Panc1 (cell line): Measurements from ENCODE around the gene COL27A1.

Source experiments
- POLR2AphosphoS5 ChIP-seq: IDR thresholded peaks from 2 replicates; pipeline ENCODE4 v1.6.1; 2012; ENCODE audit warnings: mild to moderate bottlenecking, low read depth, low read length, moderate library complexity
- SIN3A ChIP-seq: IDR thresholded peaks from 2 replicates; pipeline ENCODE4 v1.6.1; 2012; ENCODE audit warnings: low read depth, mild to moderate bottlenecking, low read length, moderate library complexity, borderline replicate concordance; ENCODE audit not compliant: insufficient read depth
- TCF7L2 ChIP-seq: IDR thresholded peaks from 2 replicates; pipeline ENCODE4 v1.6.1; 2011; ENCODE audit warnings: mild to moderate bottlenecking, low read depth, low read length, inconsistent platforms
- TF ChIP-seq, protein P1 (sequence below), 2 experiments: IDR thresholded peaks; 2 replicates each; pipeline ENCODE4 v1.6.1; 2011 to 2012; ENCODE audit warnings: low read depth in 2 of 2, control low read depth in 1 of 2, low read length in 1 of 2, mild to moderate bottlenecking in 1 of 2, moderate library complexity in 1 of 2; ENCODE audit not compliant: insufficient read depth in 1 of 2
- TF ChIP-seq, protein P2 (sequence below): fragments of 450-650 bp; IDR thresholded peaks from 2 replicates; pipeline ENCODE4 v1.5.1; 2017; ENCODE audit warnings: mild to moderate bottlenecking

DNA sequence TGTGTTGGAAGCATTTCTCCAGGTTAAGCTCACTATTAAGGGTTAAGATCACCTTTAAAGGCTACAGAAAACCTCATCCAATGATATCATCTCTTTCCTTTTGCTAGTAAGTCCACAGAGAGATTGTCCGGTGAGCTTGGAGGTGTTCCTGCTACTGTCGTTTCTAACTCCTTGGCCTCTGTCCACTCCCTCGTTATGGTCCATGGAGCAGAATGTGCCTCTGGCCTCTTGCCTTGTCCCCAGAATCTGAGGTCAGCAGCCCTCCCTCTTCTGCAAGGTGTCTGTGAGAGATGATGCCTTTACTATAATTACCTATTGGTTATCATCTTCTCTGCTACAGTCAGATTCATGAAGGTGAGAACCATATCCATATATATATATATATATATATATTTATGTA lies 189.4 kb downstream of the COL27A1 start:
- TF ChIP-seq, protein P1, sequence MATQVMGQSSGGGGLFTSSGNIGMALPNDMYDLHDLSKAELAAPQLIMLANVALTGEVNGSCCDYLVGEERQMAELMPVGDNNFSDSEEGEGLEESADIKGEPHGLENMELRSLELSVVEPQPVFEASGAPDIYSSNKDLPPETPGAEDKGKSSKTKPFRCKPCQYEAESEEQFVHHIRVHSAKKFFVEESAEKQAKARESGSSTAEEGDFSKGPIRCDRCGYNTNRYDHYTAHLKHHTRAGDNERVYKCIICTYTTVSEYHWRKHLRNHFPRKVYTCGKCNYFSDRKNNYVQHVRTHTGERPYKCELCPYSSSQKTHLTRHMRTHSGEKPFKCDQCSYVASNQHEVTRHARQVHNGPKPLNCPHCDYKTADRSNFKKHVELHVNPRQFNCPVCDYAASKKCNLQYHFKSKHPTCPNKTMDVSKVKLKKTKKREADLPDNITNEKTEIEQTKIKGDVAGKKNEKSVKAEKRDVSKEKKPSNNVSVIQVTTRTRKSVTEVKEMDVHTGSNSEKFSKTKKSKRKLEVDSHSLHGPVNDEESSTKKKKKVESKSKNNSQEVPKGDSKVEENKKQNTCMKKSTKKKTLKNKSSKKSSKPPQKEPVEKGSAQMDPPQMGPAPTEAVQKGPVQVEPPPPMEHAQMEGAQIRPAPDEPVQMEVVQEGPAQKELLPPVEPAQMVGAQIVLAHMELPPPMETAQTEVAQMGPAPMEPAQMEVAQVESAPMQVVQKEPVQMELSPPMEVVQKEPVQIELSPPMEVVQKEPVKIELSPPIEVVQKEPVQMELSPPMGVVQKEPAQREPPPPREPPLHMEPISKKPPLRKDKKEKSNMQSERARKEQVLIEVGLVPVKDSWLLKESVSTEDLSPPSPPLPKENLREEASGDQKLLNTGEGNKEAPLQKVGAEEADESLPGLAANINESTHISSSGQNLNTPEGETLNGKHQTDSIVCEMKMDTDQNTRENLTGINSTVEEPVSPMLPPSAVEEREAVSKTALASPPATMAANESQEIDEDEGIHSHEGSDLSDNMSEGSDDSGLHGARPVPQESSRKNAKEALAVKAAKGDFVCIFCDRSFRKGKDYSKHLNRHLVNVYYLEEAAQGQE (IDR thresholded peaks at IDR 0.05; ENCODE audit: insufficient read depth in 1 of 2, low read depth in 2 of 2, low read length in 1 of 2) = no peak
- TF ChIP-seq, protein P2, sequence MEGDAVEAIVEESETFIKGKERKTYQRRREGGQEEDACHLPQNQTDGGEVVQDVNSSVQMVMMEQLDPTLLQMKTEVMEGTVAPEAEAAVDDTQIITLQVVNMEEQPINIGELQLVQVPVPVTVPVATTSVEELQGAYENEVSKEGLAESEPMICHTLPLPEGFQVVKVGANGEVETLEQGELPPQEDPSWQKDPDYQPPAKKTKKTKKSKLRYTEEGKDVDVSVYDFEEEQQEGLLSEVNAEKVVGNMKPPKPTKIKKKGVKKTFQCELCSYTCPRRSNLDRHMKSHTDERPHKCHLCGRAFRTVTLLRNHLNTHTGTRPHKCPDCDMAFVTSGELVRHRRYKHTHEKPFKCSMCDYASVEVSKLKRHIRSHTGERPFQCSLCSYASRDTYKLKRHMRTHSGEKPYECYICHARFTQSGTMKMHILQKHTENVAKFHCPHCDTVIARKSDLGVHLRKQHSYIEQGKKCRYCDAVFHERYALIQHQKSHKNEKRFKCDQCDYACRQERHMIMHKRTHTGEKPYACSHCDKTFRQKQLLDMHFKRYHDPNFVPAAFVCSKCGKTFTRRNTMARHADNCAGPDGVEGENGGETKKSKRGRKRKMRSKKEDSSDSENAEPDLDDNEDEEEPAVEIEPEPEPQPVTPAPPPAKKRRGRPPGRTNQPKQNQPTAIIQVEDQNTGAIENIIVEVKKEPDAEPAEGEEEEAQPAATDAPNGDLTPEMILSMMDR = no peak
- TF ChIP-seq SIN3A (no peak), POLR2AphosphoS5 (no peak), TCF7L2 (no peak)
